Right ventricle myocardium superior (tissue), 1 donor: ENCODE results near the gene PLOD2. TPM values are rescaled to one million over a fixed set of nuclear protein-coding genes. Genes with fewer than 3 reads are reported as not detected.

ENCODE experiments used
- ATAC-seq: fragments of 200-7000 bp; cut with Tn5 transposase; one replicate; pipeline ENCODE4 v1.9.1; 2020; ENCODE audit warnings: mild to moderate bottlenecking; ENCODE audit not compliant: poor library complexity
- DNase-seq: peaks from one replicate; pipeline ENCODE4 v3.0.0-alpha.2; 2020
- intact Hi-C: fragments of 100-400 bp; cut with DNase I; formaldehyde crosslinking; loops from one replicate; pipeline ENCODE4 v1.11.2; 2022
- total RNA-seq: library from RNA; stranded (reverse); fragmentation: NEBNext Ultra II Directional; extraction: Animal tissue kit (Norgen Biotek cat#: 25700); gene quantifications from one replicate; pipeline ENCODE4 v1.2.1, GENCODE V29; 2021
- donor health status: DM: no; HTN: yes; CAD: no; lungs with severe emphysema.

PLOD2 gene
- total RNA-seq, 1 donor from 2014 or later = 16.9 TPM

- no peak for DNase-seq
- ATAC-seq = peak; percentile 40
- intact Hi-C loops = no loop called here
These were observed 6.0 kb downstream of the PLOD2 start for GRCh38 chr3:146154995-146155394.

- intact Hi-C loops = no loop called here
- no peak for ATAC-seq
These were observed 6.7 kb downstream of the PLOD2 start for GRCh38 chr3:146154316-146154715.

GRCh38 chr3:146153429-146153828, 7.6 kb downstream of the PLOD2 start:
- DNase-seq (no peak), ATAC-seq (no peak)
- intact Hi-C loops = no loop called here

More at GRCh38 chr3:146154316-146154715, 6.7 kb downstream of the PLOD2 start:
- no peak for DNase-seq

GRCh38 chr3:146152834-146153233, 8.2 kb downstream of the PLOD2 start:
- intact Hi-C loops = no loop called here
- DNase-seq = no peak
- no peak for ATAC-seq

- intact Hi-C loops = no loop called here
- DNase-seq (no peak), ATAC-seq (no peak)
These were observed 12.5 kb downstream of the PLOD2 start for GRCh38 chr3:146148468-146148931.

GRCh38 chr3:146145642-146146041, 15.3 kb downstream of the PLOD2 start:
- DNase-seq = no peak
- ATAC-seq = no peak
- intact Hi-C loops = no loop called here

GRCh38 chr3:146142757-146143156, 18.2 kb downstream of the PLOD2 start:
- intact Hi-C loops = no loop called here
- DNase-seq (no peak), ATAC-seq (peak; percentile 69)

GRCh38 chr3:146139586-146140110, 21.3 kb downstream of the PLOD2 start:
- intact Hi-C loops = no loop called here
- DNase-seq = no peak
- no peak for ATAC-seq

- ATAC-seq (no peak), DNase-seq (no peak)
- intact Hi-C loops = no loop called here
These were observed 22.1 kb downstream of the PLOD2 start for GRCh38 chr3:146138902-146139301.

- no peak for DNase-seq
- intact Hi-C loops = no loop called here
- no peak for ATAC-seq
These were observed 24.3 kb downstream of the PLOD2 start for GRCh38 chr3:146136647-146137046.

- ATAC-seq (no peak), DNase-seq (no peak)
- intact Hi-C loops = no loop called here
These were observed 26.5 kb downstream of the PLOD2 start for GRCh38 chr3:146134348-146135117.

GRCh38 chr3:146133441-146133840, 27.5 kb downstream of the PLOD2 start:
- intact Hi-C loops = no loop called here
- no peak for DNase-seq
- ATAC-seq = no peak

- DNase-seq = no peak
- intact Hi-C loops = no loop called here
- no peak for ATAC-seq
These were observed 29.2 kb downstream of the PLOD2 start for GRCh38 chr3:146131616-146132410.

GRCh38 chr3:146130881-146131371, 30.1 kb downstream of the PLOD2 start:
- DNase-seq (no peak), ATAC-seq (no peak)
- intact Hi-C loops = no loop called here

- intact Hi-C loops = no loop called here
- no peak for ATAC-seq
These were observed 31.2 kb downstream of the PLOD2 start for GRCh38 chr3:146129750-146130149.

GRCh38 chr3:146128939-146129338, 32.0 kb downstream of the PLOD2 start:
- intact Hi-C loops = no loop called here
- DNase-seq (no peak), ATAC-seq (peak; percentile 15)

More at GRCh38 chr3:146129750-146130149, 31.2 kb downstream of the PLOD2 start:
- no peak for DNase-seq

- intact Hi-C loops = no loop called here
- DNase-seq (no peak), ATAC-seq (no peak)
These were observed 32.8 kb downstream of the PLOD2 start for GRCh38 chr3:146128179-146128578.

GRCh38 chr3:146125951-146126350, 35.0 kb downstream of the PLOD2 start:
- DNase-seq = no peak
- intact Hi-C loops = no loop called here
- ATAC-seq = peak; percentile 88

- ATAC-seq (no peak), DNase-seq (no peak)
- intact Hi-C loops = no loop called here
These were observed 36.7 kb downstream of the PLOD2 start for GRCh38 chr3:146124126-146124801.
